Ectodermal cell (in vitro differentiated cells): ENCODE results near the gene L1CAM.

Experiments used
- H3K27ac ChIP-seq: 2 replicates; pipeline ENCODE4 v1.7.0; 2013; ENCODE audit warnings: mild to moderate bottlenecking, low read depth, low read length; ENCODE audit not compliant: insufficient read depth, poor library complexity, severe bottlenecking
- H3K27me3 ChIP-seq: 2 replicates; pipeline ENCODE4 v1.7.0; 2013; ENCODE audit warnings: mild to moderate bottlenecking, low read length; ENCODE audit not compliant: insufficient read depth, control insufficient read depth, poor library complexity, severe bottlenecking
- H3K36me3 ChIP-seq: one replicate; pipeline ENCODE4 v1.7.0; 2013; ENCODE audit warnings: low read length; ENCODE audit not compliant: control insufficient read depth, insufficient read depth
- H3K4me1 ChIP-seq: one replicate; pipeline ENCODE4 v1.7.0; 2013; ENCODE audit warnings: low read length; ENCODE audit not compliant: control insufficient read depth, insufficient read depth
- H3K4me3 ChIP-seq: 2 replicates; pipeline ENCODE4 v1.7.0; 2013; ENCODE audit warnings: low read depth, low read length, control low read depth; ENCODE audit not compliant: insufficient read depth
- H3K9me3 ChIP-seq: 2 replicates; pipeline ENCODE4 v1.7.0; 2013; ENCODE audit warnings: mild to moderate bottlenecking, low read length, moderate library complexity; ENCODE audit not compliant: control insufficient read depth
- WGBS, 2 experiments: methylation state at CpG; one replicate each; pipeline ENCODE4 v1.1.7; 2013; ENCODE audit warnings: missing lambda C conversion rate in 2 of 2; 5-methylcytosine and 5-hydroxymethylcytosine counted together

Gene L1CAM

DNA sequence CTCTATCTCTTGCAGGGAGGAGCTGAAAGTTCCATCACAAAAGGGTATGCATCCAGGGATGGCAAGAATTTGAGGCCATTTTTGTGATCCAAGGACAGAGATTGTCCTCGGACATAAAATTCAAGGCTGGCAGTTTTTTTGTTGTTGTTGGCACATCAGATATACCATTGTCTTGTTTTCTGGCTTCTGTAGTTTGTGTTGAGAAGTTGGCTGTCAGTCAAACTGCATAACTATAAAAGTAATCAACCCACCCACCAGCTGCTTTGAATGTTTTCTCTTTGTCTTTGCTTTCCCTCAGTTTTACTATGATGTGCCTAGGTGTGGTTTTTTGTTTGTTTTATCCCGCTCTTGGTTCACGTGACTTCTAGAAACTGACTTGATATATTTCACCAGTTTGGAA lies 34.0 kb downstream of the L1CAM start:
- H3K27ac ChIP-seq, result no peak overlapping the region
- H3K4me3 ChIP-seq, result no peak overlapping the region
- 84 to 97% methylated on average over 2 to 3 of the region's 3 CpGs for WGBS, 2 experiments
- H3K9me3 ChIP-seq, result no peaks in the 10 kb centered on the region
- H3K36me3 ChIP-seq, result no peaks in the 10 kb centered on the region
- H3K4me1 ChIP-seq, result no peaks in the 10 kb centered on the region
- no peaks in the 10 kb centered on the region for H3K27me3 ChIP-seq

DNA sequence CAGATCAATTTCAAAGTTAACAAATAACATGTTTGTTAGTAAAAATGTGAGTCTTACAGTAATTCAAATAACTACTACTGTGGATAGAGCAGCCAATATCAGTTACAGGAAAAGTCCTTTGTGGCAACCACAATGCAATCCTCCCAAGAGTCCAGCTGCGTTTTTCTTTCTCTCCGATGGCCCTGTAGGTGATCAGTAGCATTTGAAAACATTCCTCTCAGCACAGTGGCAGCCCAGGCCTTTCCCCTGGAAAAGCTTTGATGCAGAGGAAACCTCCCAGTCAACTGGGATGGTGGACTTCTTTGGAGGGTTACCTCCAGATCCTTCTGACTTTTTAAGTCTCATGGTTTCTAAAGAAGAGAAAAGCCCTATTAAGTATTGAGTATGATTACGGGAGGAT lies 37.6 kb downstream of the L1CAM start:
- no peaks in the 10 kb centered on the region for H3K36me3 ChIP-seq
- H3K27me3 ChIP-seq, result peaks cover 5% of the 10 kb centered on the region
- H3K9me3 ChIP-seq, result no peaks in the 10 kb centered on the region
- no peak overlapping the region for H3K4me3 ChIP-seq
- H3K27ac ChIP-seq, result no peak overlapping the region
- 6 to 9% methylated on average over 3 of the region's 3 CpGs for WGBS, 2 experiments
- H3K4me1 ChIP-seq, result no peaks in the 10 kb centered on the region

DNA sequence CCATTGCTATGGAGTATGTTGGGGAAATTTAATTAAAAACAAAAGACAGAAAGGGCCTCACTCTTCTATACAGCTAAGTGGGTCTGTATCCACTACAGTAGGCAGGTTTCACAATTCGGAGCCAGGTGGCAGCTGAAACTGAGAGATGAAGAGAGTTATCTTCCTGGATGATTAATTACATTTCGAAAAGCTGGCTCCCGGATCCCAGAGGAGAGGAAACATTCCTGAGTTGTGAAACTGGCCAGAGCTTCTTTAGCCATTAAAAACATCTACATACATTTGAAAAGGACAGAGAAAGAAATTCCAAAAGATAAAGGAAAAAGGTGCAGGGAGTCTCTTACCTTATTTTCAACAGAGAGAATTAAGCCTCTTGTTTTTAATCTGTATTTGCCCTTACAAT lies 40.1 kb downstream of the L1CAM start:
- 13 to 31% methylated on average over 2 to 3 of the region's 3 CpGs for WGBS, 2 experiments
- Histone ChIP-seq H3K27ac (no peak overlapping the region), H3K4me1 (no peaks in the 10 kb centered on the region), H3K27me3 (peaks cover 5% of the 10 kb centered on the region), H3K36me3 (no peaks in the 10 kb centered on the region), H3K4me3 (no peak overlapping the region), H3K9me3 (no peaks in the 10 kb centered on the region)

DNA sequence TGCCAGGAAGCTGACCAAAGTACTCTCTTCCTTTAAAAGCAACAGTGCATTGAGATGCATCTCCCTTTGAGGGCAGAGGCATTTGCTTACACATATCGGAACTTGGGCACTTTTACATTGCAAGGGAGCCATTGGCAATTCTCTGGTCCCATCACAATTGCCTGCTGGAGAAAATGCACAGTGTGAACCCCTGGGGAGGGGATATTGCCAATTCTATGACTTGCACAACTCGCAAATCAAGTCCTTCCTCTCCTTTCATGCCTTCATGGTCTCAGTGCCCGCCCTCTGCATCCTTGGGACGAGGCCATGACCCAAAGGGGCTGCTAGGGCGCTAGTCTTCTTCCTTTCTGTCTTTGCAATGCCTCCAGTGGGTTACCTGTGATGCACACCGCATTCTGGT lies 40.8 kb downstream of the L1CAM start:
- Histone ChIP-seq H3K9me3 (no peaks in the 10 kb centered on the region), H3K4me1 (no peaks in the 10 kb centered on the region), H3K36me3 (no peaks in the 10 kb centered on the region), H3K4me3 (no peak overlapping the region), H3K27ac (no peak overlapping the region), H3K27me3 (peaks cover 5% of the 10 kb centered on the region)
- 7 to 11% methylated on average over 5 of the region's 6 CpGs for WGBS, 2 experiments

DNA sequence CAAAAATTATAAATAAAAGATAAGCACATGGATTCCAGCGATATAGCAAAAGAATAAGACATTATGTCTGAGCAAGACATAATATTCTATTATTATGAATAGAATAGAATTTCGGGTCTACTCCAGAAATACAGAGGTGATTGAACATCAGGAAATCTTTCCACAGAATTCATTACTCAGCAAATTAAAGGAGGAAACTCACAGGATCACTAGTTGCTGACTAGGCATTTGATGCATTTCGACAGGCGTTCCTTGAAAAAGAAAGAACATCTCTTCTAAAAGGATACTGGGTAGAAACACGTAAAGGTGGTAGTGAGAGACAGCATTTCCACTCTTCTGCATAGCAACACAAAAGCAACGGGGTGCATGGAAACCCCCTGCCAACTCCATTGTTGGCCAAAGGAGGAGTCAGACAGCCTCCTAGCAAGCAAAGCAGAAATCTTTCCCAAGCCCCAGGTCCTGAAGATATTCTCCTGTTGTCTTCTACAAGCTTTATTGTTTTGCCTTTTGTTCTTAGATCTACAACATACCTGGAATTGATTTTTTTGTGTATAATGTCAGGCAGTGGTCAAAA lies 41.4 kb downstream of the L1CAM start:
- 0 to 4% methylated on average over 1 to 5 of the region's 6 CpGs for WGBS, 2 experiments
- Histone ChIP-seq H3K4me1 (no peaks in the 10 kb centered on the region), H3K9me3 (no peaks in the 10 kb centered on the region), H3K27ac (no peak overlapping the region), H3K4me3 (no peak overlapping the region), H3K36me3 (no peaks in the 10 kb centered on the region), H3K27me3 (peaks cover 5% of the 10 kb centered on the region)

DNA sequence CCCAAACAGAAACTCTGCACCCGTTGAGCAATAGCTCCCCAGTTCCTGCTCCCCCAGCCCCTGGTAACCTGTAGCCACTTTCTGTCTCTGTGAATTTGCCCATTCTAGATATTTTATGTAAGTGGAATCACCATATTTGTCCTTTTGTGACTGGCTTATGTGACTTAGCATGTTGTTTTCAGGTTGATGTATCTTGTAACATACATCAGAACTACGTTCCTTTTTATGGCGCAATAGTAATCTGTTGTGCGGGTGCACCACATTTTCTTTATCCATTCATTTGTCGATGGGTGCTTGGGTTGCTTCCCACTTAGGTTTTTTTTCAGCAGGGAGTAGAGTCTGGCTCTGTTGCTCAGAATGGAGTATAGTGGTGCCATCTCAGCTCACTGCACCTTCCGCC lies 49.1 kb downstream of the L1CAM start:
- WGBS, 2 experiments, result 87 to 100% methylated on average over 6 of the region's 6 CpGs
- Histone ChIP-seq H3K9me3 (no peaks in the 10 kb centered on the region), H3K36me3 (no peaks in the 10 kb centered on the region), H3K4me3 (no peak overlapping the region), H3K4me1 (no peaks in the 10 kb centered on the region), H3K27me3 (peaks cover 2% of the 10 kb centered on the region), H3K27ac (no peak overlapping the region)

DNA sequence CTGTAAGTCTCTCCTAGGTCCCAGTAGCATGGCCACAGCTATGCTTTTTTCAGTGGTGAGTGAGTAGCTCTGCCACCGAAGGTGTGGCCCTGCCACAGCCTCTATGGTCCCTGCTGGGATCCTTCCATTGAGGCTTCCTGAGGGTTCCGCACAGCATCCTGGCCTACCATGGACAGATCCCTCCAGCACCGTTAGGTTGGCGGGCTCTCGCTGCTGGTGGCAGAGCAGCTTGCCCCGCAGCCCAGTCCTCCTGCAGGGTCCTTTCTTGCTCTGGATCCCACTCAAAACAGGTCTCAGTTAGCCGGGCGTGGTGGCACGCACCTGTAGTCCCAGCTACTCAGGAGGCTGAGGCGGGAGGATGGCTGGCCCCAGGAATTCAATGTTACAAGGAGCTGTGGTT lies 53.2 kb downstream of the L1CAM start:
- Histone ChIP-seq H3K36me3 (no peaks in the 10 kb centered on the region), H3K9me3 (no peaks in the 10 kb centered on the region), H3K4me1 (peaks cover 3% of the 10 kb centered on the region), H3K4me3 (no peak overlapping the region), H3K27me3 (peaks cover 37% of the 10 kb centered on the region), H3K27ac (no peak overlapping the region)
- WGBS, 2 experiments, result 81 to 82% methylated on average over 10 of the region's 10 CpGs

DNA sequence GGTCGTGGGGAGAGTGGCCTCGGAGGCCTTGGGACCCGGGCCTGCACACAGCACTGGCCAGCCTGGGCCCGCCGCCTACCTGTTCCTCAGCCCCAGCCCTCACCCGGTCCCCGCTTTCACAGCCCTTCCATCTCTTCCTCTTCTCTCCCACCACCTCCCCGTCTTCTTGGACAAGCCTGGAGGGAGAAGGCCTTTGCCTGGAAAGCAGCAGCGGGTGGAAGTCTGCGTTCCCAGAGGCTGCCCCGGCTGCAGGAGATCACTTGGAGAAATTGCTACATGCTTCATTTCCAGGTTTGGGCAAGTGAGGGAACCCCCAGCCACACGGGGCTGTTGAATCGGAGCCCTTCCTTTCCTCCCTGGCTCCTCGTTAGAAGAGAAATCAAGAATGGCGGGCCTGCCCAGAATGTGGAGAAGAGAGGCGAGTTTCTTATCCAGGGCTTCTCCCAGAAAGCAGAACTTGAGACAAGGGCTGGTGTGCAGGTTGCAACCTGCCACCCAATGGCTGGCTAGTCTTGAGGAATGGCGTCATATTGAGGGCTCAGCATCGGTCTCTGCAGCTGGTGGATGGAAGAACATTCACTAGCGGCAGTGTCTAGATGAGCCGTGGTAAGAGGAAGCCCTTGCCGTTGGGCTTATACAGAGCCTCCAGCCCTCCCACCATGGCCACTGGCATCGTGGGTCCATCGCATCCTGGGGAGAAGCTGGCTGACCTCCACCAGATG lies 54.4 kb downstream of the L1CAM start:
- Histone ChIP-seq H3K27me3 (peaks cover 41% of the 10 kb centered on the region), H3K4me1 (peaks cover 3% of the 10 kb centered on the region), H3K36me3 (no peaks in the 10 kb centered on the region), H3K9me3 (no peaks in the 10 kb centered on the region), H3K27ac (no peak overlapping the region), H3K4me3 (peak overlapping the region; percentile 27)
- WGBS, 2 experiments, result 58 to 62% methylated on average over 23 of the region's 23 CpGs

DNA sequence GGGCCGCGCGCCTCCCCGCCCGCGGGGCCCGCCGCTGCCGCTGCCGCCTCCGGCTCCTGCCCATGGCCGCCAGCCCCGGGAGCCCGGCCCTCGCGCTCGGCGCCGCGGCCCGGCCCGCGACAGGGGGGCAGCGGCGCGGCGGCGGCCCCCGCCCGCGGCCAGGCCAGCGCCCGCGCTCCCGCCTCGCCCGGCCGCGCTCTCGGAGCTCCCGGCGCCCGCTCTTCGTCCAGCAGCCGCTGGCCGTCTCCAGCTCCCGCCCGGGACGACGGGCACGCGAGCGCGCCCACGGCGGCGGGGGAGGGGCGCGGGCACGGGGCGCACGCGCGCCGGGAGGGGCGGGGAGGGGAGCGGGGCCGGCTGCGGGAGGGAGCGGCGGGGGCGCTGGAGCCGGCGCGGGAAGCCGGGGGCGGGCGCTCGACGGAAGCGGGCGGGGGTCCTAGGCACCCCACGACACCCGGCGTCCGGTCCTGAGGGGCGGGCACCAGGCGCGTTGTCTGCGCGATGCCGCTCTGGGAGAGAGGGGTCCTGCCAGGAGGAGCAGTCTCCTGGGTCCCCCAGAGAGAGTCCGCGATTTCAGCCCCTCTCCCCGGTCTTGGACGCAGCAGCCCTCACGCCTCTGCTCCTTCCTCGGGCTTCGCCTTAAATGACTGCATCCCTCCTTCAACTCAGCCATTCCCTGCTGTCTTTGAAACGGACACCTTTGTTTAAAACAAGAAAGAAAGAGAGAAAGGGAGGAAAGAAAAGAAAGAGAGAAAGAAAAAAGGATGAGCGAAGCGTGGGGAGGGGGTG lies 55.1 kb downstream of the L1CAM start:
- Histone ChIP-seq H3K27me3 (peaks cover 41% of the 10 kb centered on the region), H3K27ac (no peak overlapping the region), H3K9me3 (no peaks in the 10 kb centered on the region), H3K4me3 (peak overlapping the region; percentile 27), H3K36me3 (no peaks in the 10 kb centered on the region), H3K4me1 (peaks cover 3% of the 10 kb centered on the region)
- WGBS, 2 experiments, result 1% methylated on average over 98 to 101 of the region's 102 CpGs
